Activated CD8-positive, alpha-beta T cell treated with anti-CD3 and anti-CD28 coated beads, Interleukin-2, amount 10 ng/mL, durations not matched to agents 7 days and 5 days (primary cell): ENCODE results near the gene SEMA3G. TPM values are rescaled to one million over a fixed set of nuclear protein-coding genes. Genes with fewer than 3 reads are reported as not detected.

ENCODE experiments used
- ATAC-seq: fragments of 150-1000 bp; cut with Tn5 transposase; one replicate; pipeline ENCODE4 v1.10.0; 2021; ENCODE audit warnings: moderate library complexity
- CTCF ChIA-PET: fragments of 350-600 bp; sonication (Branson Sonifier 250); formaldehyde crosslinking; loops from one replicate; lab custom pipeline; 2021; ENCODE audit warnings: antibody characterized with exemption; lab: Charles Lee
- POLR2A ChIA-PET: fragments of 350-600 bp; sonication (Branson Sonifier 250); formaldehyde crosslinking; loops from one replicate; lab custom pipeline; 2021; ENCODE audit warnings: antibody characterized with exemption; lab: Charles Lee
- DNase-seq: peaks from one replicate; pipeline ENCODE4 v3.0.0-alpha.2; 2020
- H3K27ac Mint-ChIP-seq: one replicate; pipeline ENCODE4 v1.8.0; 2021; ENCODE audit warnings: mild to moderate bottlenecking, mixed read lengths
- H3K27me3 Mint-ChIP-seq: one replicate; pipeline ENCODE4 v1.8.0; 2021; ENCODE audit warnings: low read depth, mixed read lengths
- H3K36me3 Mint-ChIP-seq: one replicate; pipeline ENCODE4 v1.8.0; 2021; ENCODE audit warnings: low read depth, mixed read lengths
- H3K4me1 Mint-ChIP-seq: one replicate; pipeline ENCODE4 v1.8.0; 2021; ENCODE audit warnings: low read depth, mixed read lengths
- H3K4me3 Mint-ChIP-seq: one replicate; pipeline ENCODE4 v1.8.0; 2021; ENCODE audit warnings: mild to moderate bottlenecking, mixed read lengths
- H3K9me3 Mint-ChIP-seq: one replicate; pipeline ENCODE4 v1.8.0; 2022; ENCODE audit warnings: mixed read lengths; ENCODE audit not compliant: insufficient read depth
- total RNA-seq, 2 experiments: library from RNA; stranded (reverse); gene quantifications; one replicate each; pipeline ENCODE4 v1.2.3, GENCODE V29; 2021

SEMA3G gene
- total RNA-seq, 2 experiments from 2014 or later: 0.13 to 0.21 TPM

DNA sequence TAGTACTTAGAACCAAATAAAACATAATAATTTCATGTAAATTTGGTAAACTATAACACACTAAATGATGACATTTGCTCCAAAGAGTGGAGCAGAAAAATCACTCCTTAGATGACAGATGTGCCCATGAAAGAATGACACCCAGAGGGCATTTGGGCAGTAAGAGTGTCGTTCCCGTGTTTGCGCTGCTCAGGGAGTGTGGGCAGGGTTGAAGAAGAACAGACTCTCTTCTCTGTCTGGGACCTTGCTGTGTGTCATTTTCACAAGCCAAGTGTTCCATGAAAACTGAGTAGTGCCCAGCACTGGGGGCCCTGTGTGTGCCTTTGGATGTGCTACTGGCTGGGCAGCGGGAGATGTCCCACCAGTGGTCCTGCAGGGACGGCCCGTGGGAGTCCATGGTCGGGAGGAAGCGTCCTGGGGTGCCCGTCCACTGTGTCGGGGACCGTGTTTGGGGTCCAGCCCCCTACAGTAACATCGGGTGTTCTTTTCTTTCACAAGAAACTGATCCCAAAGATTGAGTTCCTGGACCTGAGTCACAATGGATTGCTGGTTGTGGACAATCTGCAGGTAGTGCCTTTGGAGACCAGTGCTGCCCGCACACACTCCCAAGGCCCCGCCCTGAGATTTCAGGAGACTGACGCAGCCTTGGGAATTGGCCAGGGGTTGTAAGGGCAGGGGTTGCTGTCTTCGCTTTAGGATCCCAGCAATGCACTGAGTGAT, 32.3 kb upstream of the SEMA3G start:
- POLR2A ChIA-PET: no interaction called here
- Mint-ChIP-seq H3K9me3 (no peaks in the 10 kb centered on the region), H3K4me1 (no peaks in the 10 kb centered on the region), H3K4me3 (no peak overlapping the region), H3K36me3 (peaks cover 56% of the 10 kb centered on the region), H3K27ac (no peak overlapping the region), H3K27me3 (no peaks in the 10 kb centered on the region)
- ATAC-seq (no peak), DNase-seq (no peak)
- CTCF ChIA-PET: no interaction called here

DNA sequence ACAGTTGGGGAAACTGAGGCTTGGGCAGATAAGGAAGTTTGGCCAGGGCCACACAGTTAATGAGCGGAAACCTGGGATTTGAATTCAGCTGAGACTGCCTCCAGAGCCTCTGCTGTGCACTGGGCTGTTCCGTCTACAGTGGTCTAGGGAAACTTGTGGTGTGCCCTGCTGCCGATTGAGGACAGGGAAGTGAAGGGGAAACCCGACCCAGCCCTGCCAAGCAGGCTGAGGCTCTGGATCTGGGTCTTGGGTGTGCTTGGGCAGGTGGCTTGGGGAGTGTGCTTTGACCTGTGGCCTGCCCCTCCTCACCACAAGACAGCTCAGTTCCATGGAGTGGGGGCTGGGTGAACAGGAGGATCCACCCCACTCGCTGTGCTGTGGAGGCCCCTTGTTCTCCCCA, 28.1 kb upstream of the SEMA3G start:
- peaks cover 37% of the 10 kb centered on the region for H3K36me3 Mint-ChIP-seq
- no peaks in the 10 kb centered on the region for H3K4me1 Mint-ChIP-seq
- no peak overlapping the region for H3K27ac Mint-ChIP-seq
- H3K27me3 Mint-ChIP-seq: no peaks in the 10 kb centered on the region
- no peak for ATAC-seq
- DNase-seq: no peak
- H3K9me3 Mint-ChIP-seq: no peaks in the 10 kb centered on the region
- ChIA-PET CTCF (no interaction called here), POLR2A (no interaction called here)
- H3K4me3 Mint-ChIP-seq: no peak overlapping the region

DNA sequence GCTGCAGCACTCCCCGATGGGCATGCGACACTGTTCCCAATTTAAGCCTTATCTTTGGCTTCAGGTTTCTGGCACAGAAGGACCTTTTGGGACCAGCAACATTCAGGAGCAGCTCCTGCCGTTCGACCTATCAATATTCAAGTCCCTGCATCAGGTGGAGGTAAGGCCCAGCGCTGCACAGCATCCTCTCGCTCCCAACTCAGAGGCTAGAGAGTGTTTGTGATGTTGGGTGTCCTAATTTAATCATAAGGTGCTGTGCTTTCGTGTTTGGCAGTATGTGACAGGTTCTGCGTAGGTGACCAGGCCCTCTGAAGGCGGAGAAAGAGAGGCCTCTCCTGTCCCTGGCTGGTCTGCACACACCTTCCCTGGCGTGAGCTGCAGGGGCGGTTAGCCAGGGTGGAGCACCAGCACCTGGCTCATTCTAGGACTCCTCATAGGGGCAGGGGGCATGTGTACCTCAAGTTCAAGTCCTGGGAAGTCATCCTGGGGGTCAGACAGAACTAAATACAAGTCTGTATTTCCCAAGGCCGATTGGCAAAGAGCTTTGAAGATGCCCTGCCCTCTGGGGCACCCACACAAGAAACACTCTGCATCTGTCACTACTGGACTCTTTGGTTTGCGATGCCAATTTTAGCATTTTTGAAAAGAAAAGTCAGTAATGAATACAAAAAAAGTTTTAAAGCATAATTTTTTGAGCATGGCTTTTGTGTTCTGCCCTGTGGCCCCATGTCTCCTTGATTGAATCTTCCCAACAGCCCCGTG, 27.5 kb upstream of the SEMA3G start:
- CTCF ChIA-PET: interaction anchor here (1.0 to 1.5 kb wide), 3 partner anchors 10 to 12 kb away, joined by 3 to 5 read pairs (median 3); no protein-coding TSS in a partner anchor
- DNase-seq: no peak
- POLR2A ChIA-PET: no interaction called here
- no peaks in the 10 kb centered on the region for H3K4me1 Mint-ChIP-seq
- no peak for ATAC-seq
- no peaks in the 10 kb centered on the region for H3K9me3 Mint-ChIP-seq
- no peak overlapping the region for H3K4me3 Mint-ChIP-seq
- H3K27me3 Mint-ChIP-seq: no peaks in the 10 kb centered on the region
- H3K36me3 Mint-ChIP-seq: peaks cover 35% of the 10 kb centered on the region
- no peak overlapping the region for H3K27ac Mint-ChIP-seq

DNA sequence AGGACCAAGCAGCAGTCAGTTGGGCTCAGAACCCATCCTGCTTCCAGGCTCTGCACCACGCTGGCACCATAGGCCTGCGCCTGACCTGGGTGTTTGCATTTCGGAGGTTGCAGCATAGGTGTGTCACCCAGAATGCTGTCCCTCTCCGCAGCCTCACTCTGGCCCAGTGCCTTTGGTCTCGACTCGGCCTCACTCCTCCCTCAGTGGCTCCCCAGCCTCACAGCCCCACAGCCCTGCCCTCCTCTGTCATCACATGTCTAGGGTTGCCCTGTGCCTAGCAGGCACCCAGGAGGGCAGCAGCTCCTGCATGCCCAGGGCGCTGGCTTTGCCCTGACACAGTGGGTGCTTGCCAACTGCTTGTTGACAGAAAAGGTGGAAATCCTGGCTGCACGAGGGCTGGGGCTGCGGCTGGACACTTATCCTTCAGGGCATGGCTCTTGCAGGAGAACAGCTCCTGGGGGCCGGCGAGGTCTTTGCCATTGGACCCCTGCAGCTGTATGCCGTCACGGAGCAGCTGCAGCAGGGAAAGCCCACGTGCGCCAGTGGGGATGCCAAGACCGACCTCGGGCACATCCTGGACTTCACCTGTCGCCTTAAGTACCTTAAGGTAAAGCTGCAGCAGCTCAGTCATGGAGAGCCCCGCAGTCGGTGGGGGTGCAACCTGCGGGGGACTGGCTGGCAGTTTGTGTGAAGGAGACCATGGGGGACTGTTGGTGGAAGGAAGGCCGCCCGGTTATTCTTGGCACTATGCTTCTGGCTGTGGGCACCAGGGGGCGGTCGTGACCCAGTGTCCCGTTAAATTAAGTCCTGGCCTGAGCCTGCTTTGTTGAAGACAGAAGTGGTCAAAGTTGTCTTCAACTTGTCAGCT, 26.7 kb upstream of the SEMA3G start:
- no peak overlapping the region for H3K27ac Mint-ChIP-seq

DNA sequence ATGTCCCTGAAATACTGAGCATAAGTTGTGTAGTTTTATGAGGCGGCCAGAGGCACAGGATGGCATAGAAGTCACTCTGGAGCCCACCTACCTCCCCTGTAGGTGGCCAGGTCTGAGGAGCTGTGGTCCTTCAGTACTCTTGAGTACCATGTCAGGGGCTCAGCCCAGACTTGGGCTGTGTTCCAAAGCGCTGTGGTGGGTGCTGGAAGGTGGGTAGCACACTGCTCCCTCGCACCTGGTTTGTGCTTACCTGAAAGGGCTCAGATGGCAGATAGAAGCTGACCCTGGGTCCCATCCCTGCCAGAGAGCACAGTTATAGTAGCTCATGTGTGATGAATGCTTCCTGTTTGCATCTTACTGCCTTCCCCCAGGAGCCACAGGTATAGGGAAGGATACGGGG, 26.0 kb upstream of the SEMA3G start:
- ChIA-PET CTCF (interaction anchor here (1.1 to 1.8 kb wide), 5 partner anchors 9 to 24 kb away, joined by 3 to 6 read pairs (median 4); partner anchors contain the start of gene TNNC1), POLR2A (interaction anchor here (0.6 kb wide), 1 partner anchor 37 kb away, joined by 3 read pairs; no protein-coding TSS in a partner anchor)
- Mint-ChIP-seq H3K4me1 (no peaks in the 10 kb centered on the region), H3K27ac (no peak overlapping the region), H3K36me3 (peaks cover 31% of the 10 kb centered on the region), H3K4me3 (no peak overlapping the region), H3K27me3 (no peaks in the 10 kb centered on the region), H3K9me3 (no peaks in the 10 kb centered on the region)
- no peak for ATAC-seq
- DNase-seq: no peak

More for the DNA sequence above, 26.7 kb upstream of the SEMA3G start:
- POLR2A ChIA-PET: interaction anchor here (0.6 kb wide), 1 partner anchor 38 kb away, joined by 3 read pairs; no protein-coding TSS in a partner anchor
- Mint-ChIP-seq H3K4me3 (no peak overlapping the region), H3K36me3 (peaks cover 34% of the 10 kb centered on the region), H3K4me1 (no peaks in the 10 kb centered on the region), H3K27me3 (no peaks in the 10 kb centered on the region), H3K9me3 (no peaks in the 10 kb centered on the region)
- ATAC-seq (peak; percentile 54), DNase-seq (peak; percentile 47)
- CTCF ChIA-PET: interaction anchor here (1.0 to 1.8 kb wide), 5 partner anchors 9 to 25 kb away, joined by 3 to 6 read pairs (median 5); no protein-coding TSS in a partner anchor

DNA sequence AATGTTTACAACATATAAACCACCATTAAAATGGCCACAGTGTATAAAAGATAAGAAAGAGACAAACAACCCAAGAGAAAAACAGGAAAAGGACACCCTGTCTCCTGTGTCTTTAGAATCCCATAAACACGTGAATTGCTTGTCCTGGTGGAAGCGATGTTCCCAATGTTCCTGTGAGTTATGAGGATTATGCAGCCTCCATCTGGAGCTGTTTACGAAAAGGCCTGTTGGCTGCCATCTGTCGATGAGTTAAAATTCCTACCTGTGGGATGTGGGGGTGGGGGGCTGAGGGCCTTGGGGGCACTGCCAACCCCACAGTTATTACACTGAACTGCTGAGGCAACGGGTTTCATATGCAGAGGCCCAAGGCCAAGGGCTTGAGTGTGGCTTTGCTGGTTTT, 24.1 kb upstream of the SEMA3G start:
- Mint-ChIP-seq H3K4me3 (no peak overlapping the region), H3K27me3 (no peaks in the 10 kb centered on the region), H3K4me1 (no peaks in the 10 kb centered on the region), H3K36me3 (peaks cover 24% of the 10 kb centered on the region), H3K9me3 (no peaks in the 10 kb centered on the region), H3K27ac (no peak overlapping the region)
- ATAC-seq: no peak
- no peak for DNase-seq
- POLR2A ChIA-PET: no interaction called here
- CTCF ChIA-PET: interaction anchor here (1.7 kb wide), 1 partner anchor 16 kb away, joined by 4 read pairs; the partner anchor contains the start of gene TNNC1

GRCh38 chr3:52468336-52468735, 23.4 kb upstream of the SEMA3G start:
- H3K9me3 Mint-ChIP-seq: no peaks in the 10 kb centered on the region
- ATAC-seq: no peak
- H3K4me1 Mint-ChIP-seq: no peaks in the 10 kb centered on the region
- H3K4me3 Mint-ChIP-seq: no peak overlapping the region
- ChIA-PET CTCF (no interaction called here), POLR2A (interaction anchor here (0.6 to 0.9 kb wide), 2 partner anchors 10 to 11 kb away, joined by 3 to 4 read pairs; no protein-coding TSS in a partner anchor)
- no peaks in the 10 kb centered on the region for H3K27me3 Mint-ChIP-seq
- no peak for DNase-seq
- peaks cover 20% of the 10 kb centered on the region for H3K36me3 Mint-ChIP-seq
- H3K27ac Mint-ChIP-seq: no peak overlapping the region

DNA sequence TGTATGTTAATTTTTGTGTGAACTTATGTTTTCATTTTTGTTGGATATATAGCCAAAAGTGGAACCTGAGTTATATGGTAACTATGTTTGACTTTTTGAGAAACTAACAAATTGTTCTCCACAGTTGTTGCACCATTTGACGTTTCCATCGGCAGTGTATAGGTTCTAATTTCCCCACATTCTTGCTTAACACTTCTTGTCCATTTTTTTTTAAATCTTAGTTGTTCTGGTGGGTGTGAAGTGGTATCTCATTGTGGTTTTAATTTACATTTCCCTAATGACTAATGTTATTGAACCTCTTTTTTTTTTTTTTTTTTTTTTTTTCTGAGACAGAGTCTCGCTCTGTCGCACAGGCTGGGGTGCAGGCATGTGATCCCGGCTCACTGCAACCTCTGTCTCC, 18.5 kb upstream of the SEMA3G start:
- no peak overlapping the region for H3K4me3 Mint-ChIP-seq

GRCh38 chr3:52461874-52462273, 17.0 kb upstream of the SEMA3G start:
- Mint-ChIP-seq H3K4me3 (no peak overlapping the region), H3K9me3 (no peaks in the 10 kb centered on the region), H3K4me1 (peaks cover 16% of the 10 kb centered on the region), H3K27ac (no peak overlapping the region), H3K27me3 (no peaks in the 10 kb centered on the region), H3K36me3 (peaks cover 47% of the 10 kb centered on the region)
- ChIA-PET CTCF (interaction anchor here (0.6 to 2.2 kb wide), 3 partner anchors 9 to 14 kb away, joined by 3 to 7 read pairs (median 3); no protein-coding TSS in a partner anchor), POLR2A (no interaction called here)
- ATAC-seq (no peak), DNase-seq (no peak)

More for the DNA sequence above, 18.5 kb upstream of the SEMA3G start:
- CTCF ChIA-PET: no interaction called here
- POLR2A ChIA-PET: no interaction called here
- peaks cover 1% of the 10 kb centered on the region for H3K4me1 Mint-ChIP-seq
- H3K36me3 Mint-ChIP-seq: peaks cover 36% of the 10 kb centered on the region
- no peak overlapping the region for H3K27ac Mint-ChIP-seq
- ATAC-seq (no peak), DNase-seq (no peak)
- no peaks in the 10 kb centered on the region for H3K27me3 Mint-ChIP-seq
- no peaks in the 10 kb centered on the region for H3K9me3 Mint-ChIP-seq

DNA sequence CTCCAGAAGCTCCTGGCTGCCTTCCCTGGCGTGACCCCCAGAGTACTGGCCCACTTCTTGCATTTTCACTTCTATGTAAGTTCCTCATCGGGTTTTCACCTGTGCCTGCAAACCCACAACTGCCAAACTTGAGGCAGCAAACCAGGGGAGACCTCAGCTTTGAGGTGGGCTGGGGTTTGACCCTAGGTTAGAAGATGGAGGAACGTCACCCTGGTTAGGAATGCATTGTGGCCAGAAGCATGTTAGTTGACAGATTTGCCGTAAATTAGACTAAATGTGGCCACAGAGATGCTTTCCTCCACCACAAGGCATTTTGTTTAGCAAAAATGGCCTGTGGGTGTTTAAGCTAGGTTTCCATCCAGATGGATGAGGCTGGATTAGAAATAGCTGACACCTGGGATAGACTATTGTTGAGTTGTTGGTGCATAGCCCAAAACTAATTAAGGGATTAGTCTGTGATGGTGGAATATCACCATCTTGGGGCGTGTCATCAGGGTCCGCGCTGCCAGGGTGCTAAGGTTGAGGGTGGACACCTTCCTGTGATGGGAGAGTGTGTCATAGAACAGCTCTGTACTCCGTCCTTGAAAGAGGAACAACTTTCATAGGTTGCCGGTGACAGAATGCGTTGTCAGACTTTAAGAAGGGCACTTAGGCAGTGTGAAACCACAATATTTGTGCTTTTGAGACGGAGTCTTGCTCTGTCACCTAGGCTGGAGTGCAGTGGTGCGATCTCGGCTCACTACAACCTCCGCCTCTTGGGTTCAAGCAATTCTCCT, 14.1 kb upstream of the SEMA3G start:
- Mint-ChIP-seq H3K27me3 (no peaks in the 10 kb centered on the region), H3K36me3 (peaks cover 41% of the 10 kb centered on the region), H3K4me3 (no peak overlapping the region), H3K9me3 (no peaks in the 10 kb centered on the region), H3K27ac (no peak overlapping the region), H3K4me1 (peaks cover 37% of the 10 kb centered on the region)
- CTCF ChIA-PET: interaction anchor here (0.9 to 1.9 kb wide), 3 partner anchors 12 to 47 kb away, joined by 3 to 7 read pairs (median 5); no protein-coding TSS in a partner anchor
- DNase-seq (no peak), ATAC-seq (no peak)
- POLR2A ChIA-PET: interaction anchor here (1.3 kb wide), 1 partner anchor 9 kb away, joined by 3 read pairs; no protein-coding TSS in a partner anchor
